Ovary (tissue), 9 donors: ENCODE measurements around the gene TBC1D2. TPM values are rescaled to one million over a fixed set of nuclear protein-coding genes. Genes with fewer than 3 reads are reported as not detected.

Experiments used
- DNase-seq, 5 donors: peaks; one replicate each; pipeline ENCODE4 v3.0.0-alpha.2; 2019 to 2020
- H3K27ac ChIP-seq, 2 donors: fragments of 200-600 bp; one replicate each; pipeline versions ENCODE4 v1.5.1 to v1.8.0; 2019 to 2022
- H3K27me3 ChIP-seq: fragments of 200-600 bp; one replicate; pipeline ENCODE4 v1.8.0; 2022
- H3K36me3 ChIP-seq: fragments of 200-600 bp; sonication (generic); one replicate; pipeline ENCODE4 v1.5.1; 2019
- H3K4me1 ChIP-seq: one replicate; pipeline ENCODE4 v1.8.1; 2013; ENCODE audit warnings: mild to moderate bottlenecking, moderate library complexity; ENCODE audit not compliant: insufficient read depth
- H3K4me3 ChIP-seq: fragments of 200-600 bp; sonication (generic); one replicate; pipeline ENCODE4 v1.5.1; 2017
- H3K9me3 ChIP-seq, 2 donors: fragments of 200-600 bp in 1 of 2; sonication (generic) in 1 of 2; one replicate each; pipeline versions ENCODE4 v1.5.1 to v1.8.1; 2013 to 2019; ENCODE audit warnings: mild to moderate bottlenecking in 1 of 2, moderate library complexity in 1 of 2
- EP300 ChIP-seq: sonication (generic); formaldehyde crosslinking; IDR thresholded peaks from one replicate; pipeline ENCODE4 v1.6.1; 2017; ENCODE audit warnings: antibody characterized with exemption
- POLR2A ChIP-seq: fragments of 450-650 bp; IDR thresholded peaks from one replicate; pipeline ENCODE4 v1.6.1; 2017; ENCODE audit warnings: antibody characterized with exemption, mild to moderate bottlenecking, moderate library complexity
- WGBS, 3 donors: extraction: QIAGEN DNeasy Blood & Tissue Kit in 1 of 3; methylation state at CpG; one replicate each; pipeline versions ENCODE4 v1.1.5 to v1.1.7; 2013 to 2017; 5-methylcytosine and 5-hydroxymethylcytosine counted together
- intact Hi-C, 4 donors: fragments of 100-400 bp; cut with DNase I; formaldehyde crosslinking; loops; one replicate each; pipeline versions ENCODE4 v1.11.0 to v1.15.1; 2022 to 2023
- polyA plus RNA-seq, 2 donors: library from polyadenylated mRNA; stranded (reverse); fragments of 200-250 nt in 1 of 2; fragments of 350-450 nt in 1 of 2; fragmentation: Illumina TruSeq in 1 of 2; extraction: RNeasy Lipid Tissue Mini Kit (QIAGEN cat#74804) in 1 of 2; gene quantifications; one replicate each; pipeline ENCODE4 v1.2.3, GENCODE V29; 2013 to 2014
- total RNA-seq, 7 donors: library from RNA; depleted of rRNA in 2 of 7; stranded (reverse); fragments of >200 nt in 2 of 7; fragmentation: NEBNext Ultra II Directional in 3 of 7; extraction: Animal tissue kit (Norgen Biotek cat#: 25700) in 3 of 7; gene quantifications; one replicate each; pipeline versions ENCODE4 v1.1.0 to v1.2.4, GENCODE V29; 2016 to 2023
- TF ChIP-seq, protein P1 (sequence below), 3 donors: fragments of 450-650 bp in 2 of 3; fragments of 200-600 bp in 1 of 3; IDR thresholded peaks; one replicate each; pipeline versions ENCODE4 v1.5.1 to v1.8.0; 2016 to 2022; ENCODE audit warnings: antibody characterized with exemption in 3 of 3, mild to moderate bottlenecking in 1 of 3
- donor health status: DM: no; HTN: no; CAD: no; lungs with moderate emphysema.
- donor health status: DM: no; HTN: no; CAD: no.
- donor health status: Bipolar disorder and iron deficiency.
- donor health status: DM: yes; HTN: yes; CAD: no.
- donor health status: DM: no; HTN: no; CAD: no.
- donor health status: DM: yes; HTN: yes; CAD: no.

The TBC1D2 gene
- total and polyA plus RNA-seq, 9 donors, result 1.7 to 11.3 (median 4.4) TPM

DNA sequence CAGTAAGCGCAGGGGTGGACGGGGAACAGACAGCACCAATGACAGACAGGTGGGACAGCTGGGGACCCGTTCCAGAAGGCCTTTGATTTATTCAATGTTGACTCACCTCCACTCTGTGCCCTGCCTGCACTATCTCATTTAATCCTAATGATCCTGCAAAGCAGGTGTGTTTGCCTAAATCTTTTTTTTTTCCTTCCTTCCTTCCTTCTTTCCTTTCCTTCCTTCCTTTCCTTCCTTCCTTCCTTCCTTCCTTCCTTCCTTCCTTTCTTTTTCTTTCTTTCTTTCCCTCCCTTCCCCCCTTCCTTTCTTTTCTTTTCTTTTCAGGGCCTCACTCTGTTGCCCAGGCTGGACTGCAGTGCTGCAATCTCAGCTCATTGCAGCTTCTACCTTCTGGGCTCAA is 45.9 kb downstream of the TBC1D2 start:
- no peak overlapping the region for H3K27ac ChIP-seq
- no peaks in the 10 kb centered on the region for H3K36me3 ChIP-seq
- no peak for TF ChIP-seq POLR2A
- TF ChIP-seq EP300, result no peak
- TF ChIP-seq, protein P1, sequence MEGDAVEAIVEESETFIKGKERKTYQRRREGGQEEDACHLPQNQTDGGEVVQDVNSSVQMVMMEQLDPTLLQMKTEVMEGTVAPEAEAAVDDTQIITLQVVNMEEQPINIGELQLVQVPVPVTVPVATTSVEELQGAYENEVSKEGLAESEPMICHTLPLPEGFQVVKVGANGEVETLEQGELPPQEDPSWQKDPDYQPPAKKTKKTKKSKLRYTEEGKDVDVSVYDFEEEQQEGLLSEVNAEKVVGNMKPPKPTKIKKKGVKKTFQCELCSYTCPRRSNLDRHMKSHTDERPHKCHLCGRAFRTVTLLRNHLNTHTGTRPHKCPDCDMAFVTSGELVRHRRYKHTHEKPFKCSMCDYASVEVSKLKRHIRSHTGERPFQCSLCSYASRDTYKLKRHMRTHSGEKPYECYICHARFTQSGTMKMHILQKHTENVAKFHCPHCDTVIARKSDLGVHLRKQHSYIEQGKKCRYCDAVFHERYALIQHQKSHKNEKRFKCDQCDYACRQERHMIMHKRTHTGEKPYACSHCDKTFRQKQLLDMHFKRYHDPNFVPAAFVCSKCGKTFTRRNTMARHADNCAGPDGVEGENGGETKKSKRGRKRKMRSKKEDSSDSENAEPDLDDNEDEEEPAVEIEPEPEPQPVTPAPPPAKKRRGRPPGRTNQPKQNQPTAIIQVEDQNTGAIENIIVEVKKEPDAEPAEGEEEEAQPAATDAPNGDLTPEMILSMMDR (IDR thresholded peaks at IDR 0.05), result no peak
- H3K4me3 ChIP-seq, result no peak overlapping the region
- 82 to 92% (median 85%) methylated on average over 3 of the region's 3 CpGs for WGBS, 3 donors
- DNase-seq, result no peak
- H3K9me3 ChIP-seq, result no peaks in the 10 kb centered on the region
- H3K4me1 ChIP-seq, result no peaks in the 10 kb centered on the region
- H3K27me3 ChIP-seq, result no peaks in the 10 kb centered on the region
- intact Hi-C loops, result loop anchor here in 2 of 4 donors (5.0 to 10.0 kb wide), 3 partner anchors 43 to 565 kb away; partner anchors contain the start of gene TBC1D2 (in 1 of the 2)

DNA sequence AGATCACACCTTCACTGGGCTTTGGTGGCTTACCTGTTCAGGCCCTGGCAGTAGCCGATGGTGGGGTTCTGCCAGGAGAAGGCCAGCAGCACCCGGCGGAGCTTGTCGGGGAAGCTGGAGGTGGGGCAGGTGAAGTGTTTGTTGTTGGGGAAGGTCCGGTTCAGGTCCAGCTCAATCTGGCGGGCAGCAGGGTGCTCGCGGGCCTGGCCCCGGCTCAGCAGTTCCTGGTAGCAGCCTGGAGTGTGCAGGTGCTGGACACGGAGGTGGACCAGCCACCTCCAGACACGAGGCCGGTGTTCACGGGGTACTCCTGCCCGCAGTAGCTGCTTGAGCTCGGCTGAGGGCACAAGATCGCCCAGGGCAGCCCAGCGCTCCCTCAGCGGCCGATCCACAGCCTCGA is 46.8 kb downstream of the TBC1D2 start:
- no peak overlapping the region for H3K4me3 ChIP-seq
- 92 to 94% (median 93%) methylated on average over 19 to 20 of the region's 20 CpGs for WGBS, 3 donors
- no peak overlapping the region for H3K27ac ChIP-seq
- no peaks in the 10 kb centered on the region for H3K36me3 ChIP-seq
- TF ChIP-seq, protein P1 (IDR thresholded peaks at IDR 0.05), result no peak
- TF ChIP-seq EP300, result no peak
- TF ChIP-seq POLR2A, result no peak
- no peak for DNase-seq
- no peaks in the 10 kb centered on the region for H3K4me1 ChIP-seq
- H3K9me3 ChIP-seq, result no peaks in the 10 kb centered on the region
- intact Hi-C loops, result loop anchor here in 2 of 4 donors (5.0 to 10.0 kb wide), 3 partner anchors 44 to 566 kb away; partner anchors contain the start of gene TBC1D2 (in 1 of the 2)
- no peaks in the 10 kb centered on the region for H3K27me3 ChIP-seq

DNA sequence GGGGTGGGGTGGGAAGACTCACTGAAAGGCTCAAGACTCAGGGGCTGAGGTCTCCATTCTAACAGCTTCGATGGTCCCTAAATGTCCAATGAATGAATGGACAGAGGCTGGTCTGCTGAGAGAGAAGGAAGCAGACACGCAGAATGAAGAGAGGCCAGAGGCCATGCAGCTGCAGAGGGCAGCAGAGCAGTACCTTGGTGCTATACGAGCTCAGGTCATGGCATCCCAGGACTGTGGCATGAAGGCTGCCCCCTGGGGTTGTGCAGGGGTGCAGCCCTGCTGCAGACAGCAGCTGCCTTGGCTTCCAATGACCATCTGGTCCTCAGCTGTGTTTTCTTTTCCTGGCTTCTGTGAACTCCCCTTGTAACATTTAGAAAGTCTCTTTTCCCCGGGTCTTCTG is 47.8 kb downstream of the TBC1D2 start:
- Histone ChIP-seq H3K4me3 (no peak overlapping the region), H3K27me3 (no peaks in the 10 kb centered on the region), H3K4me1 (no peaks in the 10 kb centered on the region), H3K9me3 (no peaks in the 10 kb centered on the region), H3K36me3 (no peaks in the 10 kb centered on the region), H3K27ac (no peak overlapping the region)
- WGBS, 3 donors, result 63 to 69% (median 67%) methylated on average over 4 of the region's 4 CpGs
- intact Hi-C loops, result loop anchor here in 3 of 4 donors (2.0 to 10.0 kb wide), 4 partner anchors 45 to 567 kb away; partner anchors contain the start of gene TBC1D2 (in 1 of the 3)
- TF ChIP-seq EP300, result no peak
- TF ChIP-seq, protein P1 (IDR thresholded peaks at IDR 0.05), result no peak
- TF ChIP-seq POLR2A, result no peak
- DNase-seq, result no peak

DNA sequence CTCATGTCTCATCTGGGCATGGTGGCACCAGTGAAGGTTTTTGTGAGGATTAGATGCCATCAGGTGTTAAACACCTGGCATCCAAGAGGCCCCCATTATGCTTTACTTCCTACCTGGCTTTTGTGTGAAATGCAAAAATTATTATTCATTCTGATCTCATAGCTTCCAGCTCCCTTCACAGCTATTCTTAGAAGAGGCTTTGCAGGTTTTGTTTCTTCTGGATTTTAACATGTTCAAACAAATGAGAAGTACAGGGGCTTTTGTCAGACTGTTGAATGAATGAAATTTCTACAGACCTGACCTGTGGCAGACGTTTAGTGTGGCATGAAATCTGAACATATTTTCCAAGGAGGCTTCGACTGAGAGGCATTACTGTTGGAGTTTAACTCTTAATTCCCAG is 48.7 kb downstream of the TBC1D2 start:
- Histone ChIP-seq H3K27me3 (no peaks in the 10 kb centered on the region), H3K27ac (no peak overlapping the region), H3K9me3 (no peaks in the 10 kb centered on the region), H3K36me3 (no peaks in the 10 kb centered on the region), H3K4me3 (no peak overlapping the region), H3K4me1 (no peaks in the 10 kb centered on the region)
- 17 to 28% (median 20%) methylated on average over 2 of the region's 2 CpGs for WGBS, 3 donors
- intact Hi-C loops, result loop anchor here in 3 of 4 donors (2.0 to 10.0 kb wide), 4 partner anchors 46 to 568 kb away; partner anchors contain the start of gene TBC1D2 (in 1 of the 3)
- DNase-seq, result no peak
- TF ChIP-seq, protein P1 (IDR thresholded peaks at IDR 0.05), result no peak
- TF ChIP-seq POLR2A (no peak), EP300 (no peak)
